Stimulated activated naive CD4-positive, alpha-beta T cell (primary cell): ENCODE results near the gene PYCR2.
"Not testable (repeated sequence)": the region's sequence is repeated elsewhere in the genome, so short reads cannot be mapped to it uniquely, and the experiment has no call there.

Source experiments
- DNase-seq, 6 experiments: peaks; one replicate each; lab custom pipeline; 2025; lab: John Stamatoyannopoulos, UW

PYCR2 gene

DNA sequence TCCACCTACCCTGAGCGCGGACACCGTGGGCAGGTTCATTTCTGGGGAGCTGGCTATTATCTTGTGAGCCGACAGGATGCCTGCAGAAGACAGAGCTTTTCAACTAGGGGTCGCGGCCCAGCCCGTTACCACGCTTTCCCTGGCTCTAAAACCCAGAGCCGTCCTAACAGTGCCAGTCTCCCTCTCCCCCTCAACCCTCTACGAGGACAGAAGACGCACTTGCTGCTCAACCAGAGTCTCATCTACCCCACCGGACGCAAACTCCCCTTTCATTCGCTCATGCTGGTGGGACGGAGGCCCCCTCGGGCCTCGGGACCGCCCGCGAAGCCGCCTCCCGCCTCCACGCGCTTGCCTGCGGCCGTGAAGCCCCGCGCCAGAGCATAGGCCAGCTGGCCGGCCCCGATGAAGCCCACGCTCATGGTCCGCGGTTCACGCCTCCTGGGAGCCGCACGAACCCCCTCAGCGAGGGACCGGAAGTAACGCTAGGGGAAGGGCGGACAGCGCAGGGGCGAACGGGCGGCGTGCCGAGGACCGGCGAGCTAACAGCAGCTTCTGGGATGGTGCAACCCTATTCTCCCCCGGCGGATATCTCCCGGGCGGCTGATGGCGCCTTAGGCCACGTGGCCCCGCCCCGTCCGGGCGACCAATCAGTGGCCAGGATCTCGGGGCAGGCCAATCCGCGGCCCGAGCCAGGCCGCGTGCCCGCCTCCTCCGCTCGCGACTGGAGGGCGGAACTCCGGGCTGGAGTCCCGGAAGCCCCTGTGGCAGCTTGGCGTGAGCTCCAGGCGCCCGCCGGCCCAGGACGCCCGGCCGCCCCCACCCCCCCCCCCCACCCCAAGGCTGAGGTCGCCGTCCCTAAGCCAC, at the start of gene PYCR2:
Gene PYCR2 (minus strand): TSS at position 559 of the 864 bp plus-strand sequence. CDS start 140 bp downstream, at position 419.
- peak; percentile 87 to 94 (median 92) for DNase-seq

DNA sequence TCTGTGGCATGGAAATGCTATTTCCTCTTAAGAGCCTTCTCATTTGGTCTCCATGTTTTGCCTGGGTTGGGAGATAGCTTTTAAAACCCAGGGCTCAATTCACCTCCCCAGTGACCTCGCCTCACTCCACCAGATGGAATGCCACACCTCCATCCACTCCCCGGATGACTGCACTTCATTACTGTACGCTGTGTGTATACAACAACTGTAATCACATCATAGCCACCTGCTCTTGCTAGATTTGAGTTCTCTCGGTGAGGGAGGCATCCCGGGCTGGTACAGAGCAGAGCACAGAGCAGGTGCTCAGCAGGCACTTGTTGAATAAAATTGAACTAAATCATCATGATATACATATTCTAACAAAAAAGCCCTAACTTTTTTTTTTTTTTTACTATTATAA, 49.1 kb upstream of the PYCR2 start:
- no peak for DNase-seq

DNA sequence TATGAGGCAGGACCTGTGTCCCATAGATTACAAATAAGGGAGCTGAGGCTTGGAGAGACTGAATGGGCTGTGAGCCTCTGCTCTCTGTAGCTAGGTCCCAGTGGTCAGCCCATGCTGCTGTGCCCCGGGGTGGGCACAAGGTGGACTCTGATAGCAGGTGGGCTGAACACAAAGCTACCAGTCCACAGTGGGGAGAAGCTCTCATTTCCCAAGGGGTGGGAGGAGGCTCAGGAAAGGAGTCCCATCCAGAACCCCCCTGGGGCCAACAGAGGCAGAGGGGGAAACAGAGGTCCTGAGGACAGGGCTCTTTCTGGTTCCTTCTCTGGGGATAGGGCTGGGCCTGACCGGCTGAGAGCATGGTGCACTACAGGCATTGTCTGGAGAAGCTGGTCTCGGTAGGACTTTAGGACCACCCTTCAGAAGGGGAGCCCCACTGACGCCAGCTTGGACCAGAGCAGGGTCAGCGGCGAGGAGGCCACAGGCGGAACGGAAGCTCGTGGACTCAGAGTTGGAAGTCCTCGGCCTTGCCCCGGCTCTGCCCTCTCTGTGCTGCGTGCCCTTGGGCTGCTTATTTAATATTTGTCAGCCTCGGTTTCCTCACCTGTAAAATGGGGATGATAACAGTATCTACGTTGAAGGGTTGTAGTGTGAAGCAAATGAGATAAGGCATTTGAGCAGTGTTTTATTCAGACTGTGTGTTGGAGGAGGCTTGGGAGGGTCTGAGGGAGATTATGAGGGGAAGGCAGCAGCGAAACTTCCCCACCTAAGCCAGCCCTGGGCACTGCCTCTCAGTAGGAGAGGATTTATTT, 48.5 kb upstream of the PYCR2 start:
- no peak for DNase-seq

DNA sequence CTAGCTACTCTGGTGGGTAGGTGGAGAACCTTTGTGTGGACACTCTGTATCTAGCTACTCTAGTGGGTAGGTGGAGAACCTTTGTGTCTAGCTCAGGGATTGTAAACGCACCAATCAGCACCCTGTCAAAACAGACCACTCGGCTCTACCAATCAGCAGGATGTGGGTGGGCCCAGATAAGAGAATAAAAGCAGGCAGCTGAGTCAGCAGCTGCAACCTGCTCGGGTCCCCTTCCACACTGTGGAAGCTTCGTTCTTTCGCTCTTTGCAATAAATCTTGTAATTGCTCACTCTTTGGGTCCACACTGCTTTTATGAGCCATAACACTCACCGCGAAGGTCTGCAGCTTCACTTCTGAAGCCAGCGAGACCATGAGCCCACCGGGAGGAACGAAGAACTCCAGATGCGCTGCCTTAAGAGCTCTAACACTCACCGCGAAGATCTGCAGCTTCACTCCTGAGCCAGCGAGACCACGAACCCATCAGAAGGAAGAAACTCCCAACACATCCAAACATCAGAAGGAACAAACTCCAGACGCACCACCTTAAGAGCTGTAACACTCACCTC, 46.6 kb upstream of the PYCR2 start:
- not testable (repeated sequence) for DNase-seq

DNA sequence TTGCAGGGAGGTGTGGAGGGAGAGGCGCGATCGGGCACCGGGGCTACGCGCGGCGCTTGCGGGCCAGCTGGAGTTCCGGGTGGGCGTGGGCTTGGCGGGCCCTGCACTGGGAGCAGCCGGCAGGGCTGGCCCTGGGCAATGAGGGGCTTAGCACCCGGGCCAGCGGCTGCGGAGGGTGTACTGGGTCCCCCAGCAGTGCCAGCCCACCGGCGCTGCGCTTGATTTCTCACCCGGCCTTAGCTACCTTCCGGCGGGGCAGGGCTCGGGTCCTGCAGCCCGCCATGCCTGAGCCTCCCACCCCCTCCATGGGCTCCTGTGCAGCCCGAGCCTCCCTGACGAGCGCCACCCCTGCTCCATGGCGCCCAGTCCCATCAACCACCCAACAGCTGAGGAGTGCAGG, 45.7 kb upstream of the PYCR2 start:
- not testable (repeated sequence) for DNase-seq

DNA sequence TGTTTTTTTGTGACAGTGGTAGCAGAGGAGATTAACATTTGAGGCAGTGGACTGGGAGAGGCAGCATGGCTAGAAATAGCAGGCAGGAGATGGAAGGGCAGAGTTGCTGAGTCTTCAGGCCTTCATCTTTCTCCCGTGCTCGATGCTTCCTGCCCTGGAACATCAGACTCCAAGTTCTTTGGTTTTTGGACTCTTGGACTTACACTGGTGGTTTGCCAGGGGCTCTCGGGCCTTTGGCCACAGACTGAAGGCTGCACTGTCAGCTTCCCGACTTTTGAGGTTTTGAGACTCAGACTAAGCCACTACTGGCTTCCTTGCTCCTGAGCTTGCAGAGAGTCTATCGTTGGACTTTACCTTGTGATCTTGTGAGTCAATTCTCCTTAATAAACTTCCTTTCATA, 41.2 kb upstream of the PYCR2 start:
- DNase-seq = no peak

DNA sequence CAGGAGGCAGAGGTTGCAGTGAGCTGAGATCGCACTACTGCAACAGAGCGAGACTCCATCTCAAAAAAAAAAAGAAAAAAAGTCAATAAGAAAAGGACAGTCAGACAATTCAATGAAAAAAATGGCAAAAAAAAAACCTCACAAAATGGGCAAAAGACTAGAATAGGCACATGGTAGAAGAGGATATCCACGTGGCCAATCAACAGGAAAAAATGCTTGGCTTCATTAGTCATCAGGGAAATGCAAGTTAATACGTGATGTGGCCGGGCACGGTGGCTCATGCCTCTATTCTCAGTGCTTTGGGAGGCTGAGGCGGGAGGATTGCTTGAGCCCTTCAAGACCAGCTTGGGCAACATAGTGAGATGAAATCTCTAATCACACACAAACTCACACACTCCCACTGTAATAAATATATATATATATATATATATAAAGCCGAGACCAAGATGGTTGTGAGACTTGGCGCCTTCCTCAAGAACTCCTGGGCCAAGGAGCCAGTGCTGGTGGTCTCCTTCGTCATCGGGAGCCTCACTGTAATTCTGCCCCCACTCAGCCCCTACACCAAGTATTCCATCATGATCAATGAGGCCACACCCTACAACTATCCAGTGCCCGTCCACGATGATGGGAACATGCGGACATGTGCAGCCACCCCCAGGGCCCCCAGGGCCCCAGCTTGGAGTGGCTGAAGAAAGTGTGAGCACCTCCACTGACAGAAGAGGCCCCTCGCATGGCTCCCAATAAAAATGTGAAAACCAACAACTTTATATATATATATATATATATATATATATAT, 39.9 kb upstream of the PYCR2 start:
- no peak for DNase-seq

DNA sequence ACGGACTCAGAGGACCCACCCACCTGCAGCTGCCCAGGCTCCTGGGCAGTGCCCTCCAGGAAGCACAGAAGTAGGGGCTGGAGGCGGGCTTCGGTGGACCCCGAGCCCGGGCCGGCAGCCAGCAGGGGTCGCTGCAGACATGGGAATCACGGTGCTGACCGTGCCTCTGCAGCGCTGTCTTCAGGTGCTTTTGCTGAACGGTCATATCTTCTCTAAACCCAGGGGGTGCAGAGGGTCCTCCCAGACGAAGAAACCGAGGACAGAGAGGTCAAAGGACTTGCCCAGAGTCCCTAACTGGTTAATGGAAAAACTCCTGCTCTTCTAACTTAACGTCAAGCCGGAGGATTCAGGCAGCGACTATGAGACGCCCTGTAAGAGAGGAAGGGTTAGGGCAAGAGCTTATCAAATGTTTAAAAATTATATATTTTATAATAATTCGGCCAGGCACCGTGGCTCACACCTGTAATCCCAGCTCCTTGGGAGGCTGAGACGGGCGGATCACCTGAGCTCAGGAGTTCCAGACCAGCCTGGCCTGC, 38.5 kb upstream of the PYCR2 start:
- DNase-seq = peak; percentile 8 to 48 (median 32)

DNA sequence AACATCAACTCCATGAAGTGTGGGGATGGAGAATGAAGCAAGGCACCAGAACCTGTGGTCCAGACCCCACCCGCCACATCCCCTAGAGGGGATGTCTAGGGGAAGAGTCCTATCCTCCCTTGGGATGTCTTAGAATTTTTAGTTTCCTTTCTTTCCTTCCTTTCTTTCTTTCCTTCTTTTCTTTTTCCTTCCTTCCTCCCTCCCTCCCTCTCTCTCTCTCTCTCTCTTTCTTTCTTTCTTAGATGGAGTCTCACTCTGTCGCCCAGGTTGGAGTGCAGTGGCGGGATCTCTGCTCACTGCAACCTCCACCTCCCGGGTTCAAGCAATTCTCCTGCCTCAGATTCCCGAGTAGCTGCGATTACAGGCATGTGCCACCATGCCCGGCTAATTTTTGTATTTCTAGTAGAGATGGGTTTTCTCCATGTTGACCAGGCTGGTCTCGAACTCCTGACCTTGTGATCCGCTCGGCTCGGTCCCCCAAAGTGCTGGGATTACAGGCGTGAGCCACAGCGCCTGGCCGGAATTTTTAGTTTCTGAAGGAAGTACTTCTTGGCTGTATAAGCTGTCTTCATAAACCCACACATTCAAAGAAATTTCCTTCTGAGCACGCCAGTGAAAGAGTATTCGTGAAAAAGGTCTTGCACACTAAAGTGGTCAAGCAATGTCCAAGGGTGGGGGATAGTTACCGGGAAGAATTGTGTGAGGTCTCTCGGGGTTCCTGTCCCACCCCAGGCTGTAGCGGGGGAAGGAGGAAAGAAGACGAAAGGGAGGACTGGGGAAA, 37.8 kb upstream of the PYCR2 start:
- DNase-seq = no peak

DNA sequence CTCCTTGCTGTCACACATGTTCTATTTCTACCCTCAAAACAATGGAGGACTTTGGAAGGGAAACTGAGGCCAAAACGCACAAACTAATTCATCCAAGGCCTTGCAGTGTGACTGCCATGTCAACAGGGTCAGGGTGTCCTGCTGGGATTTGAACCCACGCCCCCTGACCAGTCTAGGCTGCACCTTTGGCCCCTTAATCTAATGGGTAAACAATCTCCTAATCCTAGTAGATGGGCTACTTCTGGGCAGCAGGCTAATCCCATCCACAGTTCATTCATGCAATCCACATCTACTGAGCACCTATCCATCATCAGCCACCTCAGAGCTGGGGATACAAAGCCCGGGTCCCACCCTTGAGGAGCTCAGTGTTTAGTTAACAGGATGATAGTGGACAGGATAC, 34.0 kb upstream of the PYCR2 start:
- DNase-seq = no peak

DNA sequence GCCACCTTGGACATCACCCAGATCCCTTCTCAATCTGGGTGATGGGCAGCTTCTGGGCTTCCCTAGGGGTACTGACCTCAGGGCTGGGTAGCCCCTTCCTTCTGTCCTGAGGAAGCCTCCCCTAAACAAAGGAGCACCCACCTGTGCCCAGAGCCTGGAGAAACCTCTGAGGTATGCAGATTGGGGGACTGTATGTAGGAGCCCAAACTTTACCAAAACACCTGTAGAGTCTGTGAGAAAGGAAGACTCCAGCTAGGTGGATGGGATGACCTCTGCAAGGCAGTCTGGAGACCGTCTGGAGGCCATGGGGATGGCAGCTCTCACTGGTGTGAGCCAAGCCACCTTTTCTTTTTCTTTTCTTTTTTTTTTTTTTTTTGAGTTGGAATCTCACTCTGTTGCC, 30.7 kb upstream of the PYCR2 start:
- DNase-seq = no peak

DNA sequence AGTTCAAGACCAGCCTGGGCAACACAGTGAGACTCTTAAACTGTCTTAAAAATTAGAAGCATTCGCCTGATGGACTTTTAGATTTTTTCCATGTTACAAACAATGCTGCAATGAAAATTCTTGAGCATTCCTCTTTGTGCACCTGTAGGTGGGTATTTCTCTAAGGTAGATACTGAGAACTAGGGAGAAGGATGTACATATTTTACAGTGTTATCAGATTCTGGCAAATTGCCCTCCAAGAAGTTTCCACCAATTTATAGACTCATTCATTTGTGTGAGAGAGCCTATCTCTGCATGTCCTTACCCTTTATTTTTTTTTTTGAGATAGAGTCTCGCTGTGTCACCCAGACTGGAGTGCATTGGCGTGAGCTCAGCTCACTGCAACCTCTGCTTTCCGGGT, 29.3 kb upstream of the PYCR2 start:
- DNase-seq = no peak

DNA sequence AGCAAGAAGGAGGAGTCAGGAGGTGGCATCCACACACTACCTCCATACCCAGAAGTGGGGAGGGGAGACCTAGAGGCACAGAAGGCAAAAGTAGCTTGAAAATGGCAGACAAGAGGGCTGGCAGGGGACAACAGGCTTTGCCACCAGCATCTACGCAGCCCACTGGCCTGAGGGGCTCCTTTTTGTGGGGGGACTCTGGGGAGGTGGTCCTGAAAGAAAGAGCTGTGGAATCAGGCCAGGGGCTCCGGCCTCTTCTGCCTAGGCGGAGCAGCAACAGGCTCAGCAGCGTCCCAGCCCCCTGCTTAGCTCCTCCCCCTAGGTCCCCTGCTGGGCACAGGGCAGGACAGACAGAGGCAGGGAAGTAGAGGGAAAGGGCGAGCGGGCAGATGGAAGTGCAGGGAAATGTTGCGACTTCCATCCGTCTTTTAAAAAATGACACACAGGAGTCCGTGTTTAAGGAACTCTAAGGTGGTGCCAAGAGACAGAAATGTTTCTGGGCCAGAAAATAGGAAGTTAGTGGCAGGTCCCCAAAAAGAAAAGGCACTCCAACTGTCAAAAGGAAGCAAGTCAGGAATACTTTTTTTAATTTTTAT, 27.0 kb upstream of the PYCR2 start:
- DNase-seq = no peak

DNA sequence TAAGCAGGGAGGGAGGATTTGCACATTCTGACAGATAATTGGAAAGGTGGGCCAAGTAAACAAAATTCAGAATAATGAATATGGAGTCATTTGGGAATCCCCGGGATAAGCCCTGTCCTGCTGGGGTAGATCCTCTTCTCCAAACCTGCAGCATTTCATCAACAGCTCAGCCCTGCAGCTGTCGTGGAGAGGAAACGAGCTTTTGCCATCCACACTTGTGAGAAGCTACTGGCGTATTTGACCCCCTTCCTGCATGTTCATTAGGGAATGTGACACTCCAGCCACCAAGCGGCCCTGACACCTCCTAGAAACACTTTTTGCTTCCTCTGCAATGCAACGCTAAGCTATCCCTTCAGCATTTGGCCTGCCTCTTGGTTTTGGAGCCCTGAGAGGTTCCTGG, 25.0 kb upstream of the PYCR2 start:
- DNase-seq = no peak

DNA sequence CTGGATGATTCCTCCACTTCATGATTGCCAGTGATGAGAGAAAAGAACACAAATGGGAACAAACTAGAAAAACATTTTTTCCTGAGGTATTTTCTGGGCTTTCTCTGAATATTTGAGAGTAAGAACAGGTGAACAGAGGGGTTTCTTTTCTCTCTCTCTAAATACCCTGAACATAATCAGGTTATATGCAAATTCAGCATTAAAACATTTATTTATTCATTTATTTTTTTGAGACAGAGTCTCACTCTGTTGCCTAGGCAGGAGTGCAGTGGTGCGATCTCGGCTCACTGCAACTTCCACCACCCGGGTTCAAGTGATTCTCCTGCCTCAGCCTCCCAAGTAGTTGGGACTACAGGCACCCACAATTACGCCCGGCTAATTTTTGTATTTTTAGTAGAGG, 22.8 kb upstream of the PYCR2 start:
- DNase-seq = no peak

DNA sequence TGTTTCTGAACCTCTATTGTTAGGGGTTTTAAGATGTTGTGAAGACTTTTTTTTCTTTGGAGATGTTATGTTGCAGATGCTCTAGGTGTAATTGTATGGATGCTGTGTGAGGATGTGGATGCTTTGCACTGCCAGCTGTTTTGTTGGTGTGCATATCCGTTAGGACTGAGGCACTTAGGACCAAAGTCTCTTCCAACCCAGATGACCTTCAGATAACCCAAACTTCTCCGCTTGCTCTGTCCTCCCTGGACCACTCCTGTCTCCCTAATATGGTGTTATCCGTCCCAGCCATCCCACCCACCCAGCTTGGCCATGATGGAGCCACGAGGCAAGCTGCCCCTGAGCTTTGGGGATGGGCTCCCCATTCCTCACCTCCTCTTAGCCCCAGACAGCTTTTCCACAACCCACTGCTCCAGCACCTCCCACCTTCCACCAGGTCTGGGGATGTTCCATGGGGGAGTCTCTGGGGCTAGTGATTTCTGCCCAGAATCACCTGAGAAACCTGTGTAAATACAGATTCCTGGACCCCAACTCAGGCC, 22.1 kb upstream of the PYCR2 start:
- no peak for DNase-seq

DNA sequence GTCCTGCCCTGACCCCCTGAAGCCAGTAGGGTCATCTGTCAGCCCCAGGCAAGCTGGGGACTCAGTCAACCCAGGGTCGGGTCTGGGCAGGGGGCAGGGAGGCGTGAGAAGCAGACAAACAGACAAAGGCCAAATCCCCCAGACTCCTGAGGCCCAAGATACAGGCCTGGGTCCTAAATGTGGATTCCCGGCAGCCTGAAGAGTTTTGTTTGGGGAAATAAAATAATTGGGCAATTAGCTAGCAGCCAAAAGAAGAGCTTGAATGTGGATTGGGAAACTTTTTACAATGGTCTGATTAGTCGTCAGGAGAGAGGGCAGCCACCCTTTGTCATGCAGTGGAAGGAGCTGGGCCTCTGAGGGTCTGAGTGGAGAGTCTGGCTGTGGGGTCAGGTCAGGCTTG, 21.5 kb upstream of the PYCR2 start:
- no peak for DNase-seq

DNA sequence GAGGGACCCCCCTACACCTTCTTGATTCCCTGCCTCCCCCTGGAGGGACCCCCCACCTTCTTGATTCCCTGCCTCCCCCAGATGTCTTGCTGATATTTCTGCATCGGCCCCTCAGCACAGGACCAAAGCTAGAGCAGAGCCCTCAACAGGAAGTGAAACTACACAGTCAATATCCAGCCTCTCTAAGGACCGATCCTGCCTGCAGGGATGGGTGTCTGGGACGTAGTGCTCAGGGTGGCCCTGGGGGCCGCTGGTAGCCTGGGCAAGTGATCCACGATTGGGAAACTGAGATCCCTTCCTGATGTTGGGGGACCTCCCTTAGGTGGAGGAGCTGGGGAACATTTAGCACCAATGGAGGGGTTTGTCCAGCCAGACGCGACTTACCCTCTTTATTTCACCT, 20.9 kb upstream of the PYCR2 start:
- peak in 1 of 6 experiments; percentile 10 for DNase-seq

DNA sequence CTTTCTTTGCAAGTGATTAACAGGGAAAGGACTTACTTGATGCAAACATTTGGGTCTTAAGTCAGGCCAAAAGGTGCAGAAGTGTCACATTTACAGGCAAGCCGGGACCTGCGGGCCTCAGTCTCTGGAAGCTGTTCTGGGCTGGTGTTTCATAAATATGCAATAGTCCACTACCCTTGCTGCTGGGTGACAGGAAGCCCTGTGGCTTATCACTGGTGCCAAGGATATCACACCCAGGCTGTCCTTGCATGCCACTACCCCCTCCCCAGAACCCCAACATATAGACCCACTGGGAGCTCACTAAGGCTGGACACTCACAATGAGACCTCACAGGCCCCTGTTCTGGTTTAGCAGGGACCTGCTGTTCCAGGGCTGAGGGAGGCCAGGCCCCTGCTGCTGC, 20.3 kb upstream of the PYCR2 start:
- no peak for DNase-seq

DNA sequence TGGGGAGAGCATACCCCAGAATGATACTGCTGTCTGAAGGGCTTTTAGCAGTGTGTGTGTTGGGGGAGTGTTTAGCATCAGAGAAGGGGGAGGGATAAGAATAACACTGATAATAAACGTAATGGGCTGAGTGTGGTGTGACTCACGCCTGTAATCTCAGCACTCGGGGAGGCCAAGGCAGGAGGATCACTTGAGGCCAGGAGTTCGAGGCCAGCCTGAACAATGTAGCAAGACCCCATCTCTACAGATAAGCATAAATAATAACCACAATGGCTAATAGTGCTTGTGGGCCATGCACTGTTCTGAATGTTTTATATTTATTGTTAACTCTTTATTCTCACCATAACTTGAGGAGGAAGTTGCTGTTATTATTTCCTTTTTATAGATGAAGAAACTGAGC, 19.5 kb upstream of the PYCR2 start:
- DNase-seq = no peak
